Gastroesophageal sphincter (tissue), 3 donors: ENCODE results near the gene CST4.

Experiments used
- CTCF ChIP-seq, 4 experiments: fragments of 200-600 bp in 2 of 4; fragments of 450-650 bp in 2 of 4; sonication (generic) in 1 of 4; IDR thresholded peaks; one replicate each; pipeline ENCODE4 v1.5.1; 2017 to 2019; ENCODE audit warnings: antibody characterized with exemption in 4 of 4, mild to moderate bottlenecking in 2 of 4, moderate library complexity in 2 of 4
- POLR2A ChIP-seq, 2 donors: fragments of 450-650 bp; IDR thresholded peaks; one replicate each; pipeline ENCODE4 v1.6.1; 2017; ENCODE audit warnings: antibody characterized with exemption in 2 of 2, mild to moderate bottlenecking in 2 of 2, moderate library complexity in 1 of 2

GRCh38 chr20:23659989-23660837, 28.6 kb downstream of the CST4 start:
- no peak for TF ChIP-seq CTCF (IDR thresholded peaks at IDR 0.05)
- no peak for TF ChIP-seq POLR2A (IDR thresholded peaks at IDR 0.05)
